ENCODE data around the gene PLD1. TPM values are rescaled to one million over a fixed set of nuclear protein-coding genes. Genes with fewer than 3 reads are reported as not detected.
A peak's percentile ranks its signal among the peaks of the same experiment; 100 is the strongest.

Gene PLD1
- total RNA-seq, 4 donors from 2014 or later = 15.3 to 55.9 (median 45.4) TPM

GRCh38 chr3:171832989-171833388, 22.7 kb upstream of the PLD1 start:
- DNase-seq (ENCODE audit: low spot score in 2 of 2) = no peak
- Histone ChIP-seq H3K4me1 (peaks cover 0 to 52% (median 10%) of the 10 kb centered on the region in 4 donors), H3K27me3 (no peaks in the 10 kb centered on the region), H3K9me3 (no peaks in the 10 kb centered on the region), H3K4me3 (no peak overlapping the region), H3K27ac (peak overlapping the region in 1 of 4 donors; percentile 48), H3K36me3 (no peaks in the 10 kb centered on the region)
- TF ChIP-seq CTCF (IDR thresholded peaks at IDR 0.05) (no peak), EP300 (IDR thresholded peaks at IDR 0.05) (no peak), POLR2A (IDR thresholded peaks at IDR 0.05) (no peak)
- 47 to 55% methylated on average over 5 of the region's 5 CpGs for WGBS, 2 donors

- H3K27ac ChIP-seq = peak overlapping the region in 1 of 4 donors; percentile 48
- no peak for DNase-seq (ENCODE audit: low spot score in 2 of 2)
- TF ChIP-seq EP300 (IDR thresholded peaks at IDR 0.05) = no peak
- TF ChIP-seq POLR2A (IDR thresholded peaks at IDR 0.05) = no peak
- TF ChIP-seq CTCF (IDR thresholded peaks at IDR 0.05) = no peak
- H3K4me1 ChIP-seq = peaks cover 0 to 47% (median 9%) of the 10 kb centered on the region in 4 donors
- no peak overlapping the region for H3K4me3 ChIP-seq
- 60% methylated on average over 3 of the region's 3 CpGs for WGBS, 2 donors
- H3K9me3 ChIP-seq = no peaks in the 10 kb centered on the region
- no peaks in the 10 kb centered on the region for H3K36me3 ChIP-seq
- H3K27me3 ChIP-seq = no peaks in the 10 kb centered on the region
These were observed 21.7 kb upstream of the PLD1 start for GRCh38 chr3:171831936-171832335.

GRCh38 chr3:171830518-171830875, 20.2 kb upstream of the PLD1 start:
- Histone ChIP-seq H3K4me1 (peaks cover 0 to 47% (median 9%) of the 10 kb centered on the region in 4 donors), H3K4me3 (no peak overlapping the region), H3K27ac (peak overlapping the region in 1 of 4 donors; percentile 71), H3K27me3 (no peaks in the 10 kb centered on the region), H3K36me3 (no peaks in the 10 kb centered on the region), H3K9me3 (no peaks in the 10 kb centered on the region)
- no peak for DNase-seq (ENCODE audit: low spot score in 2 of 2)
- TF ChIP-seq EP300 (IDR thresholded peaks at IDR 0.05) (no peak), POLR2A (IDR thresholded peaks at IDR 0.05) (no peak), CTCF (IDR thresholded peaks at IDR 0.05) (no peak)

- no peaks in the 10 kb centered on the region for H3K9me3 ChIP-seq
- 28 to 30% methylated on average over 6 of the region's 6 CpGs for WGBS, 2 donors
- no peak overlapping the region for H3K4me3 ChIP-seq
- H3K27me3 ChIP-seq = no peaks in the 10 kb centered on the region
- DNase-seq (ENCODE audit: low spot score in 2 of 2) = peak; percentile 54 to 66
- TF ChIP-seq EP300 (IDR thresholded peaks at IDR 0.05) (peak in 1 of 2 donors; percentile 65), POLR2A (IDR thresholded peaks at IDR 0.05) (no peak), CTCF (IDR thresholded peaks at IDR 0.05) (peak; percentile 33 to 75 (median 58))
- H3K4me1 ChIP-seq = peaks cover 0 to 51% (median 9%) of the 10 kb centered on the region in 4 donors
- peak overlapping the region in 2 of 4 donors; percentile 64 to 71 for H3K27ac ChIP-seq
- H3K36me3 ChIP-seq = no peaks in the 10 kb centered on the region
These were observed 19.7 kb upstream of the PLD1 start for GRCh38 chr3:171829841-171830517.

- peaks cover 0 to 53% (median 6%) of the 10 kb centered on the region in 4 donors for H3K4me1 ChIP-seq
- no peaks in the 10 kb centered on the region for H3K9me3 ChIP-seq
- no peaks in the 10 kb centered on the region for H3K36me3 ChIP-seq
- no peak for DNase-seq (ENCODE audit: low spot score in 2 of 2)
- no peak overlapping the region for H3K4me3 ChIP-seq
- 80 to 82% methylated on average over 5 of the region's 5 CpGs for WGBS, 2 donors
- peak overlapping the region in 2 of 4 donors; percentile 64 to 71 for H3K27ac ChIP-seq
- no peaks in the 10 kb centered on the region for H3K27me3 ChIP-seq
- TF ChIP-seq POLR2A (IDR thresholded peaks at IDR 0.05) (no peak), EP300 (IDR thresholded peaks at IDR 0.05) (peak in 1 of 2 donors; percentile 8)
These were observed 18.9 kb upstream of the PLD1 start for GRCh38 chr3:171828902-171829770.

Measured in tibial nerve (tissue), 4 donors.